ENCODE measurements around the gene ACAP3.

DNA sequence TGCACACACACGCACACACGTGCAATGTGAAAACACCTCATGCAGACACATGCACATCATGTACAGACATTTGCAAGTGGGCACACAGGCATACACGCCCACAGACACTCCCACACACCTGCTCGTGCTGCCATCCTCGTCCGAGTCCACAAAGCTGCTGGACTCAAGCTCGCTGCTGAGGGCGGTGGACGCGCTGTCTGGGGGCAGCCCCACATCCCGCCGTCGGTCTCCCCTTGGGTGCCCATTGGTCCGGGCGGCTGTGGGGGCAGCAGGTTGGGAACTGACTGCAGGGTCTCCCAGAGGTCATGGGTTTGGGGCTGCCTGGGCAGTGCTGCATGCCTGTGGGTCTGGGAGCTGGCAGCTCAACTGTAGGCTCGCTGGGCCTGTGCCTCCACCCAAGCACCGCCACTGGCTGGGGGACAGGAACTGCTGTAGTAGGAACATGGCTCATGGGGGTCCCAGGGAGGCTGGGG lies 33.9 kb upstream of the ACAP3 start:
- no peak for TF ChIP-seq POLR2AphosphoS5 (IDR thresholded peaks at IDR 0.05; ENCODE audit: low read depth, low read length)
- TF ChIP-seq, protein P1, sequence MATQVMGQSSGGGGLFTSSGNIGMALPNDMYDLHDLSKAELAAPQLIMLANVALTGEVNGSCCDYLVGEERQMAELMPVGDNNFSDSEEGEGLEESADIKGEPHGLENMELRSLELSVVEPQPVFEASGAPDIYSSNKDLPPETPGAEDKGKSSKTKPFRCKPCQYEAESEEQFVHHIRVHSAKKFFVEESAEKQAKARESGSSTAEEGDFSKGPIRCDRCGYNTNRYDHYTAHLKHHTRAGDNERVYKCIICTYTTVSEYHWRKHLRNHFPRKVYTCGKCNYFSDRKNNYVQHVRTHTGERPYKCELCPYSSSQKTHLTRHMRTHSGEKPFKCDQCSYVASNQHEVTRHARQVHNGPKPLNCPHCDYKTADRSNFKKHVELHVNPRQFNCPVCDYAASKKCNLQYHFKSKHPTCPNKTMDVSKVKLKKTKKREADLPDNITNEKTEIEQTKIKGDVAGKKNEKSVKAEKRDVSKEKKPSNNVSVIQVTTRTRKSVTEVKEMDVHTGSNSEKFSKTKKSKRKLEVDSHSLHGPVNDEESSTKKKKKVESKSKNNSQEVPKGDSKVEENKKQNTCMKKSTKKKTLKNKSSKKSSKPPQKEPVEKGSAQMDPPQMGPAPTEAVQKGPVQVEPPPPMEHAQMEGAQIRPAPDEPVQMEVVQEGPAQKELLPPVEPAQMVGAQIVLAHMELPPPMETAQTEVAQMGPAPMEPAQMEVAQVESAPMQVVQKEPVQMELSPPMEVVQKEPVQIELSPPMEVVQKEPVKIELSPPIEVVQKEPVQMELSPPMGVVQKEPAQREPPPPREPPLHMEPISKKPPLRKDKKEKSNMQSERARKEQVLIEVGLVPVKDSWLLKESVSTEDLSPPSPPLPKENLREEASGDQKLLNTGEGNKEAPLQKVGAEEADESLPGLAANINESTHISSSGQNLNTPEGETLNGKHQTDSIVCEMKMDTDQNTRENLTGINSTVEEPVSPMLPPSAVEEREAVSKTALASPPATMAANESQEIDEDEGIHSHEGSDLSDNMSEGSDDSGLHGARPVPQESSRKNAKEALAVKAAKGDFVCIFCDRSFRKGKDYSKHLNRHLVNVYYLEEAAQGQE (IDR thresholded peaks at IDR 0.05; ENCODE audit: insufficient read depth in 1 of 2, low read depth in 2 of 2, low read length in 1 of 2), result no peak
- TF ChIP-seq CTCF (IDR thresholded peaks at IDR 0.05), result no peak
- TF ChIP-seq TCF7L2 (IDR thresholded peaks at IDR 0.05; ENCODE audit: low read depth, low read length), result no peak

Data from Panc1 (cell line).